ENCODE data around the gene MTMR12. TPM values are rescaled to one million over a fixed set of nuclear protein-coding genes. Genes with fewer than 3 reads are reported as not detected.

MTMR12 gene
- total and polyA plus RNA-seq, 2 of the 8 experiments (the other 6 are each of a cell fraction or from before 2014, with no cell fraction given): 19.1 to 59.3 TPM

DNA sequence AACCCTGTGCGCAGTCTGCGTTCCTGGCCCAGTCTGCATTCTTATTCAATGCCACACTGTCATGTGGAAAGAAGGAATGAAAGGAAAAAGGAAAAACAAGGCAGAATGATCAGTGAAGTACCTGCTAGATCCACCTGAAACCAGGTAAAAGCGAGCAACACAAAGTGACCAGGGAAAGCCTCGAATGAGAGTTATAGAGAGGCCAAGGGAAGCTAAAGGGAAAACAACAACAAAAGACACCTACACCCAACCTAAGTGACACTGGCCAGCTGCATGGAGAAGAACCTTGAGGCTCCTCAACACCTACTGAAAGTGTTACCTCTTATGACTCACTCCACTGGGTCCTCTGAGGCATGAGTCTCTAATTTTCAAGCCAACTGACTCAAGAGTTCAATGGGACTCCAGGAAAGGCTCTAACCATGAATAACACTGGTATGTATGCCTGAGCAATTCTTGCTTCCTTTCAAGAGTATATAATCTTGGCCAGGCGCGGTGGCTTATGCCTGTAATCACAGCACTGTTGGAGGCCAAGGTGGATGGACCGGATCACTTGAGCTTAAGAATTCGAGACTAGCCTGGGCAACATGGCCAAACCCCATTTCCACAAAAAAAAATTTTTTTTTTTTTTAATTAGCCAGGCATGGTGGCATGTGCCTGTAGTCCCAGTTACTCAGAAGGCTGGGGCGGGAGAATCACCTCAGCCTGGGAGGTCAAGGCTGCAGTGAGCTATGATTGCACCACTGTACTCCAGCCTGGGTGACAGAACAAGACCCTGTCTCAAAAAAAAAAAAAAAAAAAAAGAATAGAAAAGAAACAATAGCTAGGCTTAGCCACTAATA, 29.0 kb downstream of the MTMR12 start:
- Histone ChIP-seq H2BK20ac (ENCODE audit: low read length) (peak overlapping the region; percentile 40; the same call in 1 of the 2 replicates), H3K36me3 (ENCODE audit: control insufficient read depth in 2 of 4, insufficient read depth in 4 of 4, low read length in 3 of 4) (peaks cover 0 to 3% (median 0%) of the 10 kb centered on the region in 4 experiments; a peak in 2 of 8 replicates), H2BK12ac (ENCODE audit: low read depth, low read length) (no peak overlapping the region), H3K4me1 (replicated peaks in 1 of 4; ENCODE audit: control insufficient read depth in 3 of 4, insufficient read depth in 4 of 4, low read length in 3 of 4) (peaks cover 4 to 34% (median 19%) of the 10 kb centered on the region in 4 experiments; a peak in 6 of 7 replicates), H2BK120ac (replicated peaks; ENCODE audit: low read depth, low read length) (no peak overlapping the region), H4K91ac (replicated peaks; ENCODE audit: insufficient read length, low read length) (peak overlapping the region; percentile 76), H3K9ac (replicated peaks in 1 of 4; ENCODE audit: extremely low read depth in 1 of 4, low read depth in 3 of 4, low read length in 3 of 4) (no peak overlapping the region), H3K14ac (ENCODE audit: insufficient read length) (no peak overlapping the region), H2AK5ac (ENCODE audit: low read depth, low read length) (peak overlapping the region; percentile 1; the same call in 1 of the 2 replicates), H3K79me1 (ENCODE audit: low read depth, low read length) (peaks cover 9% of the 10 kb centered on the region), H4K5ac (ENCODE audit: insufficient read length, low read depth, low read length) (no peak overlapping the region), H2BK5ac (ENCODE audit: low read depth, low read length) (no peak overlapping the region), H4K8ac (ENCODE audit: extremely low read depth, insufficient read depth, low read length) (no peak overlapping the region), H3K4me2 (ENCODE audit: insufficient read depth in 1 of 2, low read depth in 2 of 2, low read length in 2 of 2) (peak overlapping the region in 1 of 2 experiments; percentile 16; a peak in 1 of 4 replicates), H3K23me2 (ENCODE audit: low read depth, low read length) (no peaks in the 10 kb centered on the region), H3K4ac (replicated peaks; ENCODE audit: insufficient read length, low read depth, low read length) (no peak overlapping the region), H3K79me2 (ENCODE audit: control insufficient read depth in 1 of 2, insufficient read depth in 2 of 2, low read length in 2 of 2) (peaks cover 3 to 76% of the 10 kb centered on the region in 2 experiments; a peak in 3 of 4 replicates), H3K9me3 (ENCODE audit: insufficient read depth in 2 of 2, low read depth in 1 of 2, low read length in 1 of 2) (no peaks in the 10 kb centered on the region), H3K4me3 (ENCODE audit: extremely low read depth in 1 of 4, insufficient read depth in 2 of 4, low read depth in 3 of 4, low read length in 4 of 4) (no peak overlapping the region), H3K23ac (ENCODE audit: insufficient read length) (no peak overlapping the region), H2AFZ (ENCODE audit: low read length) (no peak overlapping the region), H4K20me1 (replicated peaks in 1 of 2; ENCODE audit: control insufficient read depth in 1 of 2, insufficient read depth in 2 of 2, low read length in 2 of 2) (no peaks in the 10 kb centered on the region), H3K27ac (ENCODE audit: low read depth, low read length) (peak overlapping the region; percentile 43; the same call in 1 of the 2 replicates), H3K18ac (ENCODE audit: extremely low read depth, low read length) (peak overlapping the region; percentile 17; the same call in 1 of the 2 replicates), H3K56ac (replicated peaks; ENCODE audit: insufficient read length, low read depth, low read length) (no peak overlapping the region), H2BK15ac (ENCODE audit: low read length) (no peak overlapping the region), H3K27me3 (replicated peaks in 1 of 4; ENCODE audit: control insufficient read depth in 3 of 4, extremely low read depth in 1 of 4, insufficient read depth in 3 of 4, low read length in 3 of 4) (no peaks in the 10 kb centered on the region)
- FAIRE-seq: no peak
- no peak for DNase-seq (ENCODE audit: low read depth in 1 of 2, low spot score in 2 of 2)
- CTCF ChIA-PET (ENCODE audit: partially characterized antibody): interaction anchor here (0.6 to 2.2 kb wide), 10 partner anchors 11 to 313 kb away, joined by 3 to 9 read pairs (median 3); no protein-coding TSS in a partner anchor
- WGBS, 2 experiments (ENCODE audit: extremely low coverage in 1 of 2, insufficient coverage in 1 of 2, insufficient read length in 1 of 2, insufficient replicate concordance in 2 of 2, low coverage in 1 of 2, low lambda C conversion rate in 2 of 2, missing lambda C conversion rate in 1 of 2): 84% methylated on average over 9 of the region's 9 CpGs; no CpG with 5 or more reads in 1 of the 2 experiments
- POLR2A ChIA-PET (ENCODE audit: partially characterized antibody): interaction anchor here (1.1 to 2.2 kb wide), 4 partner anchors 8 to 29 kb away, joined by 3 to 8 read pairs (median 4); partner anchors contain the start of gene MTMR12
- TF ChIP-seq CEBPB (IDR thresholded peaks at IDR 0.05; ENCODE audit: low read depth, low read length) (no peak), SP2 (IDR thresholded peaks at IDR 0.05; ENCODE audit: low read length) (no peak), EGR1 (IDR thresholded peaks at IDR 0.05; ENCODE audit: borderline replicate concordance, low read depth, low read length) (no peak), TCF12 (IDR thresholded peaks at IDR 0.05; ENCODE audit: low read depth, low read length) (no peak), CREB1 (IDR thresholded peaks at IDR 0.05) (no peak), RFX5 (IDR thresholded peaks at IDR 0.05; ENCODE audit: borderline replicate concordance, low read depth, low read length) (no peak), BACH1 (IDR thresholded peaks at IDR 0.05; ENCODE audit: low read length) (no peak), TAF1 (IDR thresholded peaks at IDR 0.05; ENCODE audit: low read depth, low read length) (no peak)
- TF ChIP-seq, protein P1, sequence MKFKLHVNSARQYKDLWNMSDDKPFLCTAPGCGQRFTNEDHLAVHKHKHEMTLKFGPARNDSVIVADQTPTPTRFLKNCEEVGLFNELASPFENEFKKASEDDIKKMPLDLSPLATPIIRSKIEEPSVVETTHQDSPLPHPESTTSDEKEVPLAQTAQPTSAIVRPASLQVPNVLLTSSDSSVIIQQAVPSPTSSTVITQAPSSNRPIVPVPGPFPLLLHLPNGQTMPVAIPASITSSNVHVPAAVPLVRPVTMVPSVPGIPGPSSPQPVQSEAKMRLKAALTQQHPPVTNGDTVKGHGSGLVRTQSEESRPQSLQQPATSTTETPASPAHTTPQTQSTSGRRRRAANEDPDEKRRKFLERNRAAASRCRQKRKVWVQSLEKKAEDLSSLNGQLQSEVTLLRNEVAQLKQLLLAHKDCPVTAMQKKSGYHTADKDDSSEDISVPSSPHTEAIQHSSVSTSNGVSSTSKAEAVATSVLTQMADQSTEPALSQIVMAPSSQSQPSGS (IDR thresholded peaks at IDR 0.05; ENCODE audit: low read length): no peak
- TF ChIP-seq, protein P2, sequence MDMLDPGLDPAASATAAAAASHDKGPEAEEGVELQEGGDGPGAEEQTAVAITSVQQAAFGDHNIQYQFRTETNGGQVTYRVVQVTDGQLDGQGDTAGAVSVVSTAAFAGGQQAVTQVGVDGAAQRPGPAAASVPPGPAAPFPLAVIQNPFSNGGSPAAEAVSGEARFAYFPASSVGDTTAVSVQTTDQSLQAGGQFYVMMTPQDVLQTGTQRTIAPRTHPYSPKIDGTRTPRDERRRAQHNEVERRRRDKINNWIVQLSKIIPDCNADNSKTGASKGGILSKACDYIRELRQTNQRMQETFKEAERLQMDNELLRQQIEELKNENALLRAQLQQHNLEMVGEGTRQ (IDR thresholded peaks at IDR 0.05; ENCODE audit: low read length): no peak

Data from H1 (cell line).